Brain microvascular endothelial cell (primary cell): ENCODE data around the gene TYW5.

Experiments
- DNase-seq: peaks from one replicate; pipeline ENCODE4 v3.0.0-alpha.2; 2020
- H3K27ac ChIP-seq: fragments of 250-450 bp; sonication (Bioruptor Pico); 2 replicates; pipeline ENCODE4 v1.5.1; 2020; ENCODE audit warnings: mild to moderate bottlenecking, moderate library complexity
- H3K27me3 ChIP-seq: fragments of 250-450 bp; sonication (Bioruptor Pico); replicated peaks from 2 replicates; pipeline ENCODE4 v1.5.1; 2020; ENCODE audit warnings: mild to moderate bottlenecking
- H3K36me3 ChIP-seq: fragments of 250-450 bp; sonication (Bioruptor Pico); replicated peaks from 2 replicates; pipeline ENCODE4 v1.5.1; 2020; ENCODE audit warnings: mild to moderate bottlenecking
- H3K4me3 ChIP-seq: 2 replicates; pipeline ENCODE4 v1.5.1; 2011; ENCODE audit warnings: low read depth, mild to moderate bottlenecking, control low read depth, low read length, moderate library complexity
- in situ Hi-C: cut with HindIII; loops from 2 replicates; pipeline ENCODE4 v1.10.0; 2017; ENCODE audit warnings: low sequenced_read_pairs, low pct_ligation_motif_present
- TF ChIP-seq, protein P1 (sequence below): IDR thresholded peaks from 2 replicates; pipeline ENCODE4 v1.5.1; 2011; ENCODE audit warnings: low read depth, mild to moderate bottlenecking, moderate library complexity, low read length, control low read depth, inconsistent platforms; ENCODE audit errors: missing control alignments

The TYW5 gene

DNA sequence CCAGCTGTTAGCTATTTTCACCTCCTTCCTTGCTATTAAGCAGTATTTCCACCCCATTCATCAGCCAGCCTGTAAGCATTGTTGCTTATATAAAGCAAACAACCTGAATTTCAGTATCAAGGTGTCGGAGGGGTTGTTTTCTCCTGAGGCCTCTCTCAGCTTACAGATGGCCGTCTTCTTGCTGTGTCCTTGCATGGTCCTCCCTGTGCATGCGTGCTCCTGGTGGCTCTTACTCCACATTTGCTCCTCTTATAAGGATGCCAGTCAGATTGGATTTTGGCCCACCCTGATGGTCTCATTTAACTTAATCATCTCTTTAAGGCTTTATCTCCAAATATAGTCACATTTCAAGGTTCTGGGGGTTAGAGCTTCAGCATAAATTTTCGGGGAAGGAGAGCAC lies 2.7 kb upstream of the TYW5 start:
- in situ Hi-C loops: no loop called here
- Histone ChIP-seq H3K27me3 (no peaks in the 10 kb centered on the region), H3K27ac (no peak overlapping the region), H3K4me3 (no peak overlapping the region), H3K36me3 (peaks cover 26% of the 10 kb centered on the region)
- TF ChIP-seq, protein P1, sequence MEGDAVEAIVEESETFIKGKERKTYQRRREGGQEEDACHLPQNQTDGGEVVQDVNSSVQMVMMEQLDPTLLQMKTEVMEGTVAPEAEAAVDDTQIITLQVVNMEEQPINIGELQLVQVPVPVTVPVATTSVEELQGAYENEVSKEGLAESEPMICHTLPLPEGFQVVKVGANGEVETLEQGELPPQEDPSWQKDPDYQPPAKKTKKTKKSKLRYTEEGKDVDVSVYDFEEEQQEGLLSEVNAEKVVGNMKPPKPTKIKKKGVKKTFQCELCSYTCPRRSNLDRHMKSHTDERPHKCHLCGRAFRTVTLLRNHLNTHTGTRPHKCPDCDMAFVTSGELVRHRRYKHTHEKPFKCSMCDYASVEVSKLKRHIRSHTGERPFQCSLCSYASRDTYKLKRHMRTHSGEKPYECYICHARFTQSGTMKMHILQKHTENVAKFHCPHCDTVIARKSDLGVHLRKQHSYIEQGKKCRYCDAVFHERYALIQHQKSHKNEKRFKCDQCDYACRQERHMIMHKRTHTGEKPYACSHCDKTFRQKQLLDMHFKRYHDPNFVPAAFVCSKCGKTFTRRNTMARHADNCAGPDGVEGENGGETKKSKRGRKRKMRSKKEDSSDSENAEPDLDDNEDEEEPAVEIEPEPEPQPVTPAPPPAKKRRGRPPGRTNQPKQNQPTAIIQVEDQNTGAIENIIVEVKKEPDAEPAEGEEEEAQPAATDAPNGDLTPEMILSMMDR: no peak
- no peak for DNase-seq

DNA sequence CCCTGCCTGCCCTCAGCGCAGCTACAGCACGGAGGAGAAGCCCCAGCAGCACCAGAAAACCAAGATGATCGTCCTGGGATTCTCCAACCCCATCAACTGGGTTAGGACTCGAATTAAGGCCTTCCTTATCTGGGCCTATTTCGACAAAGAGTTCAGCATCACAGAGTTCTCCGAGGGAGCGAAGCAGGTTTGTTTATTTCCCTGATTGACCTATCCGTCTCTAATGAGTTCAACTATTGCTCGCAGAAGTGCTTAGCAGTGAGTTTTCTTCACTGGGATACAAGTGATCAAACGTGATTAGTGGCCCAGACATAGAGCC lies 730 bp upstream of the TYW5 start:
- no peak for DNase-seq
- in situ Hi-C loops: no loop called here

DNA sequence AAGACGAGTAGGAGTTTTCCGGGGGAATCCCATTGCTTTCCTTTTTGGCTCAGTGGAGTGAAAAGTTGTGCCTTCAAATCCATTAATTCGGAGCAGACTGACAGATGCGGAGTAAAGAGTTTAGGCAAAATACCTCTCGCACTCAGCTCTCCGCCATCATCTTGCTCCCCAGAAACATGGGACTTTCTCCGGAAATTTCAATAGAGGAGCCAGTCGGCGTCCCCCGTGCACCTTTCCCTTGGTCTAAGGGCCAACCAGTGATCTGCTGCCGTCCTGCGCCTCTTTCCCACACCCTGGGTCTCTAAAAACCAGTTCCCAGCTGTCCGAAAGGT lies 318 bp downstream of the TYW5 start:
- DNase-seq: no peak
- TF ChIP-seq, protein P1: no peak
- Histone ChIP-seq H3K27ac (peak overlapping the region; percentile 91), H3K36me3 (peaks cover 8% of the 10 kb centered on the region), H3K4me3 (peak overlapping the region; percentile 94), H3K27me3 (no peaks in the 10 kb centered on the region)
- in situ Hi-C loops: no loop called here

More for the DNA sequence above, 730 bp upstream of the TYW5 start:
- Histone ChIP-seq H3K27me3 (no peaks in the 10 kb centered on the region), H3K27ac (peak overlapping the region; percentile 91), H3K4me3 (peak overlapping the region; percentile 94), H3K36me3 (peaks cover 14% of the 10 kb centered on the region)
- TF ChIP-seq, protein P1: no peak

DNA sequence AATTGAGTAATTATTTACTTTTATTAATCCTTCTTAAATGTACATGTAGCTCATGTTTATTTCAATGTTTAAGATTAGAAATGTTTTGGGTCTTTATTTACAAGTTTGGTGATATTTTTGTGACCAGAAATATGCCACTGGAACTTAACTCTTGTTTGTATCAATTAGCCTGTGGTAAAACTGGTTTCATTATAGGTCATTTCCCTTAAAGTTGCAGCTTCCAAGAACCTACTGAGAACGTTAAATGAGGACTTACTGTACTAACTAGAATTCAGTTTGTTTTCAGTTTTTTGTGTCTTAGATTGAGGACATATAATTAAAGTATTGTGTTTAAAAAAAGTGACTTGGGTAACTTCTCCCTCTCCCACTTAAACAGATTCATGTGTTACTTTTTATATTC lies 4.3 kb downstream of the TYW5 start:
- Histone ChIP-seq H3K4me3 (no peak overlapping the region), H3K27ac (no peak overlapping the region), H3K36me3 (peaks cover 11% of the 10 kb centered on the region), H3K27me3 (no peaks in the 10 kb centered on the region)
- no peak for DNase-seq
- TF ChIP-seq, protein P1: no peak
- in situ Hi-C loops: no loop called here

DNA sequence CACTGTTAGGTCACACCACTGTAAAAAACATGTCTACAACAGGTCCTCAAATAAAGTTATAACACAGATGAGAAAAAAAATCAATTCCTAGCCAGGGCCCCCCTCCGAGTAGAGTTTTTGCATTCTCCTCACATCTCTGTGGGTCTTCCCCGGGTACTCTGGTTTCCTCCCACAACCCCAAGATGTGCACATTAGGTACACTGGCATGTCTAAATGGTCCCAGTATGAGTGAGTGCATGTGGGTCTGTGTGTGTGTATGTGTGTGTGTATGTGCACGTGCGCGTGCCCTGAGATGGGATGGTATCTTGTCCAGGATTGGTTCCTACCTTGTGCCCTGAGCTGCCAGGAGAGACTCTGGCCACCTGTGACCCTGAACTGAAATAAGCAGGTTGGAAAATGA lies 4.9 kb downstream of the TYW5 start:
- Histone ChIP-seq H3K36me3 (peaks cover 16% of the 10 kb centered on the region), H3K27ac (no peak overlapping the region), H3K27me3 (no peaks in the 10 kb centered on the region), H3K4me3 (no peak overlapping the region)
- in situ Hi-C loops: no loop called here
- TF ChIP-seq, protein P1: no peak
- no peak for DNase-seq

DNA sequence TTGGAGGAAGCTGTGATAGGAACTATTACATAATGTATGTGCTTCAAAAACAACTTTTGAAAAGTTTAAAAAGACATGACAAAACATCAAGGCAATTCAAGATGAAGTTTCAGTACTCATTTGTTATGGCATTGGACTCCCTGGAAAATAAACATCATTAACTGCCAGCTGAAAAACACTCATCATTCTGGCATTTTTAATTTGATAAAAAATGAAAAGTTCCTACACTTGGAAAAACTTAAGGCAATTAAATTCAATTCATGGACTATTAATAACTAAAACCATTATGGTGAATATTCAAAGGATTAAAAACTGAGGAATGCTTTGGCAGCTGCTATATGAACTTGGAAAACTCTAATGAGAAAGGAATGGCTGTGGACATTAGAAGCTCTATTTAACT lies 8.5 kb downstream of the TYW5 start:
- TF ChIP-seq, protein P1: no peak
- no peak for DNase-seq
- no peak overlapping the region for H3K27ac ChIP-seq
- H3K27me3 ChIP-seq: no peaks in the 10 kb centered on the region
- in situ Hi-C loops: no loop called here
- H3K36me3 ChIP-seq: peaks cover 26% of the 10 kb centered on the region
- no peak overlapping the region for H3K4me3 ChIP-seq
